Upper lobe of left lung (tissue), 6 donors: Measurements from ENCODE around the gene FAM177A1. TPM values are rescaled to one million over a fixed set of nuclear protein-coding genes. Genes with fewer than 3 reads are reported as not detected.

Source experiments
- ATAC-seq, 2 donors: fragments of 200-7000 bp; cut with Tn5 transposase; one replicate each; pipeline ENCODE4 v1.9.1; 2022; ENCODE audit warnings: mild to moderate bottlenecking in 2 of 2, moderate library complexity in 2 of 2; ENCODE audit not compliant: low FRiP score in 2 of 2
- DNase-seq, 2 donors: peaks; one replicate each; pipeline ENCODE4 v3.0.0-alpha.2; 2019 to 2020
- H3K27ac ChIP-seq, 4 donors: fragments of 200-600 bp; sonication (generic); one replicate each; pipeline ENCODE4 v1.5.1; 2016 to 2019
- H3K27me3 ChIP-seq, 4 donors: fragments of 200-600 bp; sonication (generic); one replicate each; pipeline ENCODE4 v1.5.1; 2017 to 2019
- H3K36me3 ChIP-seq, 4 donors: fragments of 200-600 bp; sonication (generic); one replicate each; pipeline ENCODE4 v1.5.1; 2016 to 2019
- H3K4me1 ChIP-seq, 4 donors: fragments of 200-600 bp; sonication (generic); one replicate each; pipeline ENCODE4 v1.5.1; 2018 to 2019
- H3K4me3 ChIP-seq, 4 donors: fragments of 200-600 bp; sonication (generic); one replicate each; pipeline ENCODE4 v1.5.1; 2017 to 2019; ENCODE audit warnings: mild to moderate bottlenecking in 2 of 4, moderate library complexity in 1 of 4
- H3K9me3 ChIP-seq, 4 donors: fragments of 200-600 bp; sonication (generic); one replicate each; pipeline ENCODE4 v1.5.1; 2018 to 2019
- CTCF ChIP-seq, 6 experiments: fragments of 450-650 bp in 4 of 6; fragments of 200-600 bp in 2 of 6; sonication (generic) in 2 of 6; IDR thresholded peaks; one replicate each; pipeline ENCODE4 v1.5.1; 2016 to 2019; ENCODE audit warnings: antibody characterized with exemption in 6 of 6
- EP300 ChIP-seq, 4 donors: sonication (generic); formaldehyde crosslinking; IDR thresholded peaks; one replicate each; pipeline ENCODE4 v1.5.1; 2017; ENCODE audit warnings: antibody characterized with exemption in 4 of 4, control low read depth in 2 of 4
- POLR2A ChIP-seq, 4 donors: fragments of 450-650 bp; IDR thresholded peaks; one replicate each; pipeline ENCODE4 v1.5.1; 2016 to 2017; ENCODE audit warnings: antibody characterized with exemption in 4 of 4, mild to moderate bottlenecking in 2 of 4
- POLR2AphosphoS5 ChIP-seq, 2 donors: sonication (generic); formaldehyde crosslinking; IDR thresholded peaks; one replicate each; pipeline ENCODE4 v1.5.1; 2017; ENCODE audit warnings: antibody characterized with exemption in 2 of 2
- WGBS, 2 donors: methylation state at CpG; one replicate each; pipeline ENCODE4 v1.1.5; 2017 to 2018; 5-methylcytosine and 5-hydroxymethylcytosine counted together
- total RNA-seq, 6 donors: library from RNA; depleted of rRNA in 4 of 6; stranded (reverse); fragments of >200 nt in 4 of 6; gene quantifications; one replicate each; pipeline versions ENCODE4 v1.1.0 to v1.2.1, GENCODE V29; 2016 to 2021
- donor health status: DM: no; HTN: no; CAD: no; lungs with moderate emphysema.
- donor health status: DM: no; HTN: yes; CAD: no; lungs with severe emphysema.

The FAM177A1 gene
- total RNA-seq, 6 donors from 2014 or later = 88.5 to 221 (median 116) TPM

- WGBS, 2 donors = 91% methylated on average over 3 of the region's 3 CpGs
- Histone ChIP-seq H3K36me3 (peaks cover 0 to 68% (median 15%) of the 10 kb centered on the region in 4 donors), H3K9me3 (no peaks in the 10 kb centered on the region), H3K4me1 (peaks cover 0 to 7% (median 0%) of the 10 kb centered on the region in 4 donors), H3K4me3 (no peak overlapping the region), H3K27me3 (no peaks in the 10 kb centered on the region), H3K27ac (no peak overlapping the region)
- ATAC-seq = no peak
- no peak for TF ChIP-seq POLR2AphosphoS5 (IDR thresholded peaks at IDR 0.05)
- TF ChIP-seq CTCF (IDR thresholded peaks at IDR 0.05) = no peak
- TF ChIP-seq POLR2A (IDR thresholded peaks at IDR 0.05) = no peak
- TF ChIP-seq EP300 (IDR thresholded peaks at IDR 0.05) = no peak
- DNase-seq = no peak
Measured at GRCh38 chr14:35072226-35072625, 26.2 kb downstream of the FAM177A1 start.

- Histone ChIP-seq H3K9me3 (no peaks in the 10 kb centered on the region), H3K36me3 (peaks cover 2 to 70% (median 20%) of the 10 kb centered on the region in 4 donors), H3K27me3 (no peaks in the 10 kb centered on the region), H3K27ac (no peak overlapping the region), H3K4me1 (peaks cover 0 to 7% (median 0%) of the 10 kb centered on the region in 4 donors), H3K4me3 (no peak overlapping the region)
- DNase-seq = no peak
- no peak for ATAC-seq
- TF ChIP-seq CTCF (IDR thresholded peaks at IDR 0.05) (no peak), POLR2A (IDR thresholded peaks at IDR 0.05) (no peak), EP300 (IDR thresholded peaks at IDR 0.05) (no peak), POLR2AphosphoS5 (IDR thresholded peaks at IDR 0.05) (no peak)
- WGBS, 2 donors = 61 to 74% methylated on average over 1 of the region's 1 CpG
Measured at GRCh38 chr14:35073486-35073885, 27.4 kb downstream of the FAM177A1 start.

GRCh38 chr14:35078082-35078481 lies 32.0 kb downstream of the FAM177A1 start:
- no peaks in the 10 kb centered on the region for H3K27me3 ChIP-seq
- no peaks in the 10 kb centered on the region for H3K9me3 ChIP-seq
- ATAC-seq (no peak), DNase-seq (no peak)
- WGBS, 2 donors = 95 to 100% methylated on average over 2 of the region's 2 CpGs
- no peak overlapping the region for H3K4me3 ChIP-seq
- no peak overlapping the region for H3K27ac ChIP-seq
- peaks cover 0 to 6% (median 0%) of the 10 kb centered on the region in 4 donors for H3K4me1 ChIP-seq
- TF ChIP-seq POLR2AphosphoS5 (IDR thresholded peaks at IDR 0.05) = no peak
- TF ChIP-seq CTCF (IDR thresholded peaks at IDR 0.05) = no peak
- TF ChIP-seq POLR2A (IDR thresholded peaks at IDR 0.05) = no peak
- TF ChIP-seq EP300 (IDR thresholded peaks at IDR 0.05) = no peak
- peaks cover 8 to 76% (median 38%) of the 10 kb centered on the region in 4 donors for H3K36me3 ChIP-seq

GRCh38 chr14:35079742-35080141 lies 33.7 kb downstream of the FAM177A1 start:
- 80 to 89% methylated on average over 1 of the region's 1 CpG for WGBS, 2 donors
- no peak for TF ChIP-seq POLR2A (IDR thresholded peaks at IDR 0.05)
- no peak for TF ChIP-seq CTCF (IDR thresholded peaks at IDR 0.05)
- no peak for TF ChIP-seq EP300 (IDR thresholded peaks at IDR 0.05)
- TF ChIP-seq POLR2AphosphoS5 (IDR thresholded peaks at IDR 0.05) = no peak
- no peak overlapping the region for H3K27ac ChIP-seq
- ATAC-seq = peak in 1 of 2 donors; percentile 17
- DNase-seq = no peak
- peaks cover 15 to 84% (median 49%) of the 10 kb centered on the region in 4 donors for H3K36me3 ChIP-seq
- H3K4me1 ChIP-seq = no peaks in the 10 kb centered on the region
- H3K9me3 ChIP-seq = no peaks in the 10 kb centered on the region
- no peaks in the 10 kb centered on the region for H3K27me3 ChIP-seq
- no peak overlapping the region for H3K4me3 ChIP-seq

- peaks cover 17 to 99% (median 58%) of the 10 kb centered on the region in 4 donors for H3K36me3 ChIP-seq
- H3K4me1 ChIP-seq = no peaks in the 10 kb centered on the region
- ATAC-seq (no peak), DNase-seq (no peak)
- H3K27me3 ChIP-seq = no peaks in the 10 kb centered on the region
- no peaks in the 10 kb centered on the region for H3K9me3 ChIP-seq
- WGBS, 2 donors = 96 to 97% methylated on average over 8 of the region's 8 CpGs
- H3K4me3 ChIP-seq = no peak overlapping the region
- no peak overlapping the region for H3K27ac ChIP-seq
- TF ChIP-seq CTCF (IDR thresholded peaks at IDR 0.05) (no peak), POLR2A (IDR thresholded peaks at IDR 0.05) (no peak), EP300 (IDR thresholded peaks at IDR 0.05) (no peak), POLR2AphosphoS5 (IDR thresholded peaks at IDR 0.05) (no peak)
Measured at GRCh38 chr14:35083530-35084150, 37.6 kb downstream of the FAM177A1 start.
